SH-SY5Y (cell line): ENCODE measurements around the gene OR51A7.
"Not testable (repeated sequence)": the region's sequence is repeated elsewhere in the genome, so short reads cannot be mapped to it uniquely, and the experiment has no call there.

ENCODE experiments used
- GATA2 ChIP-seq: IDR thresholded peaks from 2 replicates; pipeline ENCODE4 v1.6.1; 2011; ENCODE audit warnings: mild to moderate bottlenecking, low read depth, low read length
- GATA3 ChIP-seq: IDR thresholded peaks from 2 replicates; pipeline ENCODE4 v1.6.1; 2011; ENCODE audit warnings: low read depth, mild to moderate bottlenecking, low read length, moderate library complexity

Gene OR51A7

DNA sequence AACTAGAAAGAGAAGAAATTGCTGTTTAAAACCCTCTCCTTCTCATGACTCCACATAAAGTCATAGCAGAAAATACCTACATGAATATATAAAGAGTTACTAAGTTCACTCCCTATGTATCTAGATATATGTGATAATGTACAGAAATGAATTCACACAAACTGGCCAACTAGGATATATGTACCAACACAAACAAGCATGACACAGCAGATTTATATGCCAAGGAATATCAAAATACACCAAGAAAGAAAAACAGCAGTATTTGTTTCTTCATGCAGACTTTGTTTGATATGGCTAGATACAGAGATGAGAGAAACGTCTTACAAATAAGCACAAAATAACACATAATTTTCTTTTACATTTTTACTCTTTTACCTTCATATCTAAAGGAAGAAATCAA is 18.7 kb downstream of the OR51A7 start:
- TF ChIP-seq GATA3 (no peak), GATA2 (no peak)

DNA sequence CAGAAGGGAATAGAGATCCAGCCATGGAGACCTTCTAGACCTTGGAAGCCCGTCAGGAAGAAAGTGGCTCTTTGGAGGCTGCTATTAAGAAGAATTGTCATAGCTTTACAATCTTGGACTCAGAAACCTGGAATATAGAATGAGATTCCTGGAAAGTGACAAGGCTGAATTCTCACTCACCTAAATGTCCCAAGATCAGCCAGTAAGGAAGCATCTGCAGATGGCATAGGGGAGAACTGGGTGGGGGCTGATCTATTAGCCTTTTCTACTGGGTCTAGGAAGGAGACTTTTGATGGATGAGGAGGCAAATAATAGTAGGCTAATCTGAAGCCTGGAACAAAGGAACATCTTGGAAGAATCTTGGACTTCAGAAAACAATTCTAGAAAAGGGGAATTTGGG is 20.7 kb downstream of the OR51A7 start, which contains the start of gene OR51G1:
Gene OR51G1, minus strand, starts transcription at position 101 of the 400 bp plus-strand sequence. Its CDS starts 0 bp downstream, at position 101.
- TF ChIP-seq GATA2 (no peak), GATA3 (no peak)

DNA sequence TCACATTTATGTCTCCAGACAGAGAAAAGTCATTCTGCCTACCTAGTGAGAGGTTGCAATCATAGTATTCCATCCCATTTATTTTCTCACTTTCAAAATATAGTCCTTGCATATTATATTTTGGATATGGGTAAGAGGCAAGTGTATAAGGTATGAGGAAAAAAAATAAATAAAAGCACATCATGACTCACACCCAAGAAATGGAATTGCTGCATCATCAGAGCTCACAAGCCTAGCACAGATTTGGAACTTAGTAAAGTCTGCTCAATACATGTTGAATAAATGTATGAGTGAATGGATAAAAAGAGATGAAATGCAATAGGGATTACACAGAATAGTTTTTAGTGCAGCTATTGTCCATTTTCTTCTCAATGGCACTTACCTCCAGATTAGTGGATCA is 23.0 kb downstream of the OR51A7 start:
- no peak for TF ChIP-seq GATA3
- no peak for TF ChIP-seq GATA2

DNA sequence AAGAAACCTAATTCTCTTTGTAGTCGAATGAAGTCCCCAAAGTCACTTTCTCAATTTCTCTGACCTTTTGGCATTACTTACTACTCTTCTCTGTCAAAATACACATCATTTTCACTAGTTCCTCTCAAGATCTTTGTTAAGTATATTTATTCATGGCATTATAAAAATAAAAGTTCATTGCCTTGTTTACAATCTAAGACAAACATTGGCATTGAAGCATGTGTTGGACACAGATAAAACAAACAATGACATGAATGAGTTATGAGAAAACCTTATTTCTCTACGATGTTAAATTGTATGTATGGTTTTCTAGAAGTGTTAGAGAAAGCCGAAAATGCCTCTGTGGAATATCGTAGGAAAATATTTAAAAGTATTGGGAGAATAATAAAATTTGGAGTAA is 29.2 kb downstream of the OR51A7 start:
- TF ChIP-seq GATA2 (no peak), GATA3 (no peak)

DNA sequence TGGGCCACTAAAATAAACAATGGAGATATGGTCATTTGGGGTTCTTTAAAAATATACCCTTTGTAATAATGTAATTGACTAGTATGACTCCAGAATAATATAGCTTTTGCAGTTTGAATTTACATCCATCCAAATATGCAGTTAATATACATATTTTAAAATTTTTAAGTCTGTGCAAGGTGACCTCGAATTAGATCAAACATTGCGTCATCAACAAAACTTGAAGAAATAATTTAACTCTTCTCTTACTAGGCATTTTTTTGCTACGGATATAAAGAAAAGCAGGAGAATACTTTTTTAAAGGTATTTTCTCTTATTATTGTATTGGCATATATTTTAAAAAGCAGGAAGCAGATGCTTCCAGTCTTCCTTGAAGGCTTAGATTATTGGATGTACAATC is 33.2 kb downstream of the OR51A7 start:
- TF ChIP-seq GATA2, result no peak

DNA sequence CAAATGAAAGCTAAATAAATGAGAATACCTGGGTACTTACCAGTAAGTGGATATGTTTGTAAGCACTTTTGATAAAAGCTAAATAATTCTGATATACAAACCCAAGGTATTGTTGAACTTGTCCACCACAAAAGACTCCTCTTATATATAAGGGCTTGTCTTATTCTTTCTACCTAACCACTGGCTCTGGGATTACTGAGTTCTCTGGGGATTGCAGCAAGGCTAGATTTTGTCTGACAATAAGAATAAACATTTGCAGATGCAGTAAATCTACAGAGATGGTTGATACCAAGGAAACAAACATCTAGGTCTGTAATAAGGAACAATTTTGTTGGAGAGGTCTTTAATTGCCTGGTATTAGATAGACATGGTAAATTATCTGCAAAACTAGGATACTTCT is 43.9 kb downstream of the OR51A7 start, which contains the start of gene OR51A4:
Gene OR51A4, minus strand, starts transcription at position 101 of the 400 bp plus-strand sequence. CDS start 505 bp downstream, outside the sequence.
- TF ChIP-seq GATA2 (no peak), GATA3 (no peak)

DNA sequence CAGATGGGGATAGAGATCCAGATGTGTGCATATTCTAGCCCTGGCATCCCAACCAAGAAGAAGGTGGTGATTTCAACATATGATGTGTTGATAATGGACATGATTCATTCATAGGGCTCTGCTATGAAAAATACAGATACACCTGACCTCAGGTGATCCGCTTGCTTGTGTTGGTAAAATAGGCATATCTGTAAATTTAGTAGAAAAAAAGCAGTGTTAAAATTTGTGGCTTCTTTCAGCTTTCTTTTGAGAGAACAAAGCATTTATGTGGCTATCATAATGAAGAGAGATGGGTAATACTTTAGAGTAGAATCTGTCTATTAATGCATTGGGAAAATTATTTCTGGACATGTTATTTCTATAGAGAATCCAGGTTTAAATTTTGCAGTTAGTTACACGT is 52.0 kb downstream of the OR51A7 start, which contains the start of gene OR51A2:
Gene OR51A2, minus strand, starts transcription at position 101 of the 400 bp plus-strand sequence. Its CDS starts 0 bp downstream, at position 101.
- not testable (repeated sequence) for TF ChIP-seq GATA2, GATA3

DNA sequence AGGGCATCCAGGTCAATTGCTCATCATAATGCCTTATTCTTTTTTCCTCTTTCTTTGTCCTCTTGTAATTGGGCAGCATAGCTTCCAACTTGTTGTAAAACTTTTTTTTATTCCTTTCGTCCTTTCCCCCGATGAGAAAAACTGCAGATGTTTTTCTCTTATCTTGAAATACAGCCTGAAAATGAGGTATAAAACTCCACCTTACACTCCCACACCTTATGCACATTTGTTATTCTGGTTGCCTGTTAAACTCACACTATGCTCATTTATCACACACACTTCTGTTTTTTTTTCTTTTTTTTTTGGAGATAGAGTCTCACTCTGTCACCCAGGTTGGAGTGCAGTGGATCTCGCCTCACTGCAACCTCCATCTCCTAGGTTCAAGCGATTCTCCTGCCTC is 53.8 kb downstream of the OR51A7 start:
- no peak for TF ChIP-seq GATA2
- TF ChIP-seq GATA3, result no peak
